Suprapubic skin (tissue), 4 donors: Measurements from ENCODE around the gene COMMD1. TPM values are rescaled to one million over a fixed set of nuclear protein-coding genes. Genes with fewer than 3 reads are reported as not detected.

Experiments
- DNase-seq, 2 donors: peaks; one replicate each; pipeline ENCODE4 v3.0.0-alpha.2; 2019; ENCODE audit warnings: low spot score in 2 of 2
- H3K27ac ChIP-seq: fragments of 200-600 bp; sonication (generic); one replicate; pipeline ENCODE4 v1.5.1; 2019
- H3K27me3 ChIP-seq: fragments of 200-600 bp; sonication (generic); one replicate; pipeline ENCODE4 v1.5.1; 2019
- H3K36me3 ChIP-seq: fragments of 200-600 bp; sonication (generic); one replicate; pipeline ENCODE4 v1.5.1; 2019
- H3K4me1 ChIP-seq: fragments of 200-600 bp; sonication (generic); one replicate; pipeline ENCODE4 v1.5.1; 2019
- H3K4me3 ChIP-seq: fragments of 200-600 bp; sonication (generic); one replicate; pipeline ENCODE4 v1.5.1; 2019; ENCODE audit warnings: mild to moderate bottlenecking
- H3K9me3 ChIP-seq: fragments of 200-600 bp; sonication (generic); one replicate; pipeline ENCODE4 v1.5.1; 2019
- CTCF ChIP-seq, 2 donors: fragments of 200-600 bp in 1 of 2; fragments of 450-650 bp in 1 of 2; sonication (generic) in 1 of 2; IDR thresholded peaks; one replicate each; pipeline ENCODE4 v1.5.1; 2016 to 2019; ENCODE audit warnings: antibody characterized with exemption in 2 of 2, mild to moderate bottlenecking in 1 of 2, moderate library complexity in 1 of 2
- EP300 ChIP-seq: sonication (generic); formaldehyde crosslinking; IDR thresholded peaks from one replicate; pipeline ENCODE4 v1.6.1; 2017; ENCODE audit warnings: antibody characterized with exemption
- POLR2A ChIP-seq, 2 donors: fragments of 450-650 bp; IDR thresholded peaks; one replicate each; pipeline ENCODE4 v1.6.1; 2017; ENCODE audit warnings: antibody characterized with exemption in 2 of 2, mild to moderate bottlenecking in 2 of 2, moderate library complexity in 2 of 2
- POLR2AphosphoS5 ChIP-seq, 3 donors: sonication (generic); formaldehyde crosslinking; IDR thresholded peaks; one replicate each; pipeline ENCODE4 v1.6.1; 2017; ENCODE audit warnings: antibody characterized with exemption in 3 of 3
- WGBS: methylation state at CpG from one replicate; pipeline ENCODE4 v1.1.5; 2018; 5-methylcytosine and 5-hydroxymethylcytosine counted together
- total RNA-seq, 4 donors: library from RNA; depleted of rRNA; stranded (reverse); fragments of >200 nt; gene quantifications; one replicate each; pipeline ENCODE4 v1.1.0, GENCODE V29; 2016

The COMMD1 gene
- total RNA-seq, 4 donors from 2014 or later = 45.6 to 64.3 (median 57.7) TPM

GRCh38 chr2:61961231-61961901 lies 55.9 kb downstream of the COMMD1 start:
- TF ChIP-seq POLR2AphosphoS5 (IDR thresholded peaks at IDR 0.05) = no peak
- TF ChIP-seq POLR2A (IDR thresholded peaks at IDR 0.05) = no peak
- no peak for TF ChIP-seq CTCF (IDR thresholded peaks at IDR 0.05)
- 79% methylated on average over 2 of the region's 2 CpGs for WGBS
- Histone ChIP-seq H3K9me3 (no peaks in the 10 kb centered on the region), H3K4me1 (peaks cover 4% of the 10 kb centered on the region), H3K27me3 (no peaks in the 10 kb centered on the region), H3K27ac (no peak overlapping the region), H3K36me3 (no peaks in the 10 kb centered on the region), H3K4me3 (no peak overlapping the region)
- DNase-seq = no peak

GRCh38 chr2:61962095-61962984 lies 56.9 kb downstream of the COMMD1 start:
- 85% methylated on average over 5 of the region's 5 CpGs for WGBS
- Histone ChIP-seq H3K27ac (no peak overlapping the region), H3K9me3 (no peaks in the 10 kb centered on the region), H3K4me1 (peaks cover 4% of the 10 kb centered on the region), H3K27me3 (no peaks in the 10 kb centered on the region), H3K36me3 (no peaks in the 10 kb centered on the region), H3K4me3 (no peak overlapping the region)
- TF ChIP-seq POLR2AphosphoS5 (IDR thresholded peaks at IDR 0.05) (no peak), POLR2A (IDR thresholded peaks at IDR 0.05) (no peak), EP300 (no peak), CTCF (IDR thresholded peaks at IDR 0.05) (no peak)
- DNase-seq = no peak

DNA sequence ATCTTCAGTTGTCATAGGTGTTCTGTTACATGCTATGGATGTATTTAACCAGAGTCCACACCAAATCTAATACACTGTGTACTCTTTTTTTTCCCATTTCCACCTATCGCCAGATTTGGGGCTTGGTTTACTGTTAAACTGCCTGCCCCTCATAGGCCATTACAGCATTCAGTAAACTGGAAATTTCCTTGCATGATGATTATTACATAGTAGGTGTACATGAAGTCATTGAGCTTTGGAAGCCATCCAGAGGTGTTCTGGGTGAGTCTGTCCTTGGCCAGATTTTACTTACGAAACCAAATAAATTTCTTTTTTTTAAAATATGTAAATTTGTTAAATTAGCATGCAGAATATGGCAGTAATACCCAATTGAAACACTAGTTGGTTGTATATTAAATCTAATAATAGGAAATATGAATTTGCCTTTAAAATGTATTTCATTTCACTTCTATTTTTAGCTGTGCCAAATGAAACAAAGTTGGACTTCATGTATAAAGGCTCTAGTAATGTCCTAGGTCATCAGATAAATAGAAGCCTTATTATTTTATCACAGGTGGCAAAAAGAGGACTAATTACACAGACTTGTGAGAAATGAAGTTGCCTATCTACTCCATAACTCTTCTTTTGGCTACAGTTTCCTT lies 60.7 kb downstream of the COMMD1 start:
- peaks cover 7% of the 10 kb centered on the region for H3K4me1 ChIP-seq

GRCh38 chr2:61967262-61967661 lies 61.8 kb downstream of the COMMD1 start:
- H3K4me3 ChIP-seq = no peak overlapping the region
- H3K27ac ChIP-seq = no peak overlapping the region
- peaks cover 7% of the 10 kb centered on the region for H3K4me1 ChIP-seq
- no peak for DNase-seq
- no peak for TF ChIP-seq EP300
- H3K36me3 ChIP-seq = no peaks in the 10 kb centered on the region
- 68% methylated on average over 1 of the region's 1 CpG for WGBS
- no peaks in the 10 kb centered on the region for H3K27me3 ChIP-seq
- no peaks in the 10 kb centered on the region for H3K9me3 ChIP-seq

More for the DNA sequence above, 60.7 kb downstream of the COMMD1 start:
- Histone ChIP-seq H3K9me3 (no peaks in the 10 kb centered on the region), H3K27ac (no peak overlapping the region), H3K4me3 (no peak overlapping the region), H3K36me3 (no peaks in the 10 kb centered on the region), H3K27me3 (no peaks in the 10 kb centered on the region)
- no peak for DNase-seq
- TF ChIP-seq POLR2AphosphoS5 (IDR thresholded peaks at IDR 0.05) = no peak
- no peak for TF ChIP-seq POLR2A (IDR thresholded peaks at IDR 0.05)
- 88% methylated on average over 2 of the region's 2 CpGs for WGBS

GRCh38 chr2:61969376-61969775 lies 63.9 kb downstream of the COMMD1 start:
- Histone ChIP-seq H3K4me3 (no peak overlapping the region), H3K4me1 (peaks cover 7% of the 10 kb centered on the region), H3K36me3 (no peaks in the 10 kb centered on the region), H3K27me3 (no peaks in the 10 kb centered on the region), H3K27ac (no peak overlapping the region), H3K9me3 (no peaks in the 10 kb centered on the region)
- TF ChIP-seq EP300 = no peak
- no peak for TF ChIP-seq POLR2AphosphoS5 (IDR thresholded peaks at IDR 0.05)
- no peak for TF ChIP-seq CTCF (IDR thresholded peaks at IDR 0.05)
- no peak for TF ChIP-seq POLR2A (IDR thresholded peaks at IDR 0.05)
- no peak for DNase-seq
- 34% methylated on average over 1 of the region's 1 CpG for WGBS
